DOHH2 (cell line): Measurements from ENCODE around the gene PRDM5.

Experiments used
- EZH2phosphoT487 ChIP-seq: fragments of 200-600 bp; sonication (generic); IDR thresholded peaks from 2 replicates; pipeline ENCODE4 v1.6.1; 2017; ENCODE audit warnings: borderline replicate concordance, mild to moderate bottlenecking, antibody characterized with exemption, low read length, moderate library complexity, mixed read lengths
- TF ChIP-seq, protein P1 (sequence below): fragments of 200-600 bp; sonication (generic); IDR thresholded peaks from one replicate; pipeline ENCODE4 v1.5.1; 2014; ENCODE audit warnings: antibody characterized with exemption, mild to moderate bottlenecking, low read depth, low read length; ENCODE audit not compliant: poor library complexity, severe bottlenecking

GRCh38 chr4:120926358-120927025, 4.0 kb upstream of the PRDM5 start:
- TF ChIP-seq, protein P1, sequence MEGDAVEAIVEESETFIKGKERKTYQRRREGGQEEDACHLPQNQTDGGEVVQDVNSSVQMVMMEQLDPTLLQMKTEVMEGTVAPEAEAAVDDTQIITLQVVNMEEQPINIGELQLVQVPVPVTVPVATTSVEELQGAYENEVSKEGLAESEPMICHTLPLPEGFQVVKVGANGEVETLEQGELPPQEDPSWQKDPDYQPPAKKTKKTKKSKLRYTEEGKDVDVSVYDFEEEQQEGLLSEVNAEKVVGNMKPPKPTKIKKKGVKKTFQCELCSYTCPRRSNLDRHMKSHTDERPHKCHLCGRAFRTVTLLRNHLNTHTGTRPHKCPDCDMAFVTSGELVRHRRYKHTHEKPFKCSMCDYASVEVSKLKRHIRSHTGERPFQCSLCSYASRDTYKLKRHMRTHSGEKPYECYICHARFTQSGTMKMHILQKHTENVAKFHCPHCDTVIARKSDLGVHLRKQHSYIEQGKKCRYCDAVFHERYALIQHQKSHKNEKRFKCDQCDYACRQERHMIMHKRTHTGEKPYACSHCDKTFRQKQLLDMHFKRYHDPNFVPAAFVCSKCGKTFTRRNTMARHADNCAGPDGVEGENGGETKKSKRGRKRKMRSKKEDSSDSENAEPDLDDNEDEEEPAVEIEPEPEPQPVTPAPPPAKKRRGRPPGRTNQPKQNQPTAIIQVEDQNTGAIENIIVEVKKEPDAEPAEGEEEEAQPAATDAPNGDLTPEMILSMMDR: no peak
- TF ChIP-seq EZH2phosphoT487: no peak
